ENCODE results near the gene MAP7.

MAP7 gene

GRCh38 chr6:136469154-136469553, 81.1 kb downstream of the MAP7 start:
- H3K9me3 ChIP-seq = no peaks in the 10 kb centered on the region
- H3K4me1 ChIP-seq (ENCODE audit: control insufficient read depth in 1 of 2, insufficient read depth in 1 of 2, low read depth in 1 of 2, low read length in 1 of 2) = peaks cover 24 to 33% of the 10 kb centered on the region in 2 experiments
- H3K27me3 ChIP-seq = no peaks in the 10 kb centered on the region
- no peaks in the 10 kb centered on the region for H3K36me3 ChIP-seq
- no peak overlapping the region for H3K4me3 ChIP-seq (ENCODE audit: low read depth in 1 of 2, low read length in 1 of 2)
- no peak for TF ChIP-seq CTCF (IDR thresholded peaks at IDR 0.05)
- H3K27ac ChIP-seq = no peak overlapping the region

GRCh38 chr6:136468711-136469110, 81.5 kb downstream of the MAP7 start:
- Histone ChIP-seq H3K4me3 (ENCODE audit: low read depth in 1 of 2, low read length in 1 of 2) (no peak overlapping the region), H3K36me3 (no peaks in the 10 kb centered on the region), H3K4me1 (ENCODE audit: control insufficient read depth in 1 of 2, insufficient read depth in 1 of 2, low read depth in 1 of 2, low read length in 1 of 2) (peaks cover 24 to 33% of the 10 kb centered on the region in 2 experiments), H3K9me3 (no peaks in the 10 kb centered on the region), H3K27ac (no peak overlapping the region), H3K27me3 (no peaks in the 10 kb centered on the region)
- no peak for TF ChIP-seq CTCF (IDR thresholded peaks at IDR 0.05)

GRCh38 chr6:136467186-136467585, 83.0 kb downstream of the MAP7 start:
- Histone ChIP-seq H3K4me3 (ENCODE audit: low read depth in 1 of 2, low read length in 1 of 2) (no peak overlapping the region), H3K27me3 (no peaks in the 10 kb centered on the region), H3K36me3 (no peaks in the 10 kb centered on the region), H3K4me1 (ENCODE audit: control insufficient read depth in 1 of 2, insufficient read depth in 1 of 2, low read depth in 1 of 2, low read length in 1 of 2) (peaks cover 21 to 29% of the 10 kb centered on the region in 2 experiments), H3K27ac (no peak overlapping the region), H3K9me3 (no peaks in the 10 kb centered on the region)
- TF ChIP-seq CTCF (IDR thresholded peaks at IDR 0.05) = no peak

DNA sequence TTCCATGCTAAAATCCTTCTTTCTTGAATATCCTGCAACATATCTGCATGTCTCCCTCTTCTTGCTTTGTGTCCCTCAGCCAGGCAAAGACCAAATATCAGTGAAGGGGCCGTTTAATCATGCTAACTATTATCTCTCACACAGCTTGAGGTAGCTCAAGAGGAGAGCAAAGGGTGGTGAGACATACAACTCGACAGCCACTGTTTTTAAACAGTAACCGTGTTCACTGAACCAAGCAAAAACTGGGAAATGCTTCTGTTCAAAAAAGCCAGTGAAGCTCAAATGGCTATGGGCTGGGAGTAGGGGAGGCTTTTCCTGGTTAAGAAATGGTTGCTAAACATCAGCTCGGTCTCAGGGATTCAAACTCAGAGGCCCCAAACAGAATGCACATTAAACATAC, 83.4 kb downstream of the MAP7 start:
- no peaks in the 10 kb centered on the region for H3K36me3 ChIP-seq
- H3K4me3 ChIP-seq (ENCODE audit: low read depth in 1 of 2, low read length in 1 of 2) = no peak overlapping the region
- H3K4me1 ChIP-seq (ENCODE audit: control insufficient read depth in 1 of 2, insufficient read depth in 1 of 2, low read depth in 1 of 2, low read length in 1 of 2) = peaks cover 16 to 25% of the 10 kb centered on the region in 2 experiments
- H3K9me3 ChIP-seq = no peaks in the 10 kb centered on the region
- no peak overlapping the region for H3K27ac ChIP-seq
- no peaks in the 10 kb centered on the region for H3K27me3 ChIP-seq
- no peak for TF ChIP-seq CTCF (IDR thresholded peaks at IDR 0.05)

DNA sequence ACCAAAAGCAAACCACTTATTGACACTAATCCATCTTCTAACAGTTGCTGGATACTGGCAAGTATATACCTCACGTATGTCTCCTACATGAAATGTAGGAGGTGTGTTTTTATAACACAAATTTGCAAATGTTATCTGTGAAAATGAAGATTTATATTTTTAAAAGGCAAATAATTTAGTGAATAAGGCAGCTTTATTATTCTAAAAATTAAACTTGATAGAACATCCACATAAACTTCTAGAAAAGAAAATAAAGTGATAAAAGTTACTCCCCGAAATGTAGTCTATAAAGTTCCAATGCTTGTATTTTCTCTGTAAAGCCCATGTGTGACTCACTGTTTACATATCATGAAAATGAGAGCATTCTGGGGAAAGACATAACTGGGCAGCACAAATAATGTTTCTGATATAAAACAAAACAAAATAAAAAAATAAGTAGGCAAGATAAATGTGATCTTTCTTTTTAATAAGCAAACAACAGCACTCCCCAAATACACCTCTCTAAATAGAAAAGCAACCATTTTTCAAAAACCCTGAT, 84.4 kb downstream of the MAP7 start:
- Histone ChIP-seq H3K4me1 (ENCODE audit: control insufficient read depth in 1 of 2, insufficient read depth in 1 of 2, low read depth in 1 of 2, low read length in 1 of 2) (peaks cover 13 to 20% of the 10 kb centered on the region in 2 experiments), H3K4me3 (ENCODE audit: low read depth in 1 of 2, low read length in 1 of 2) (no peak overlapping the region), H3K27ac (no peak overlapping the region), H3K36me3 (no peaks in the 10 kb centered on the region), H3K27me3 (no peaks in the 10 kb centered on the region), H3K9me3 (no peaks in the 10 kb centered on the region)
- no peak for TF ChIP-seq CTCF (IDR thresholded peaks at IDR 0.05)

DNA sequence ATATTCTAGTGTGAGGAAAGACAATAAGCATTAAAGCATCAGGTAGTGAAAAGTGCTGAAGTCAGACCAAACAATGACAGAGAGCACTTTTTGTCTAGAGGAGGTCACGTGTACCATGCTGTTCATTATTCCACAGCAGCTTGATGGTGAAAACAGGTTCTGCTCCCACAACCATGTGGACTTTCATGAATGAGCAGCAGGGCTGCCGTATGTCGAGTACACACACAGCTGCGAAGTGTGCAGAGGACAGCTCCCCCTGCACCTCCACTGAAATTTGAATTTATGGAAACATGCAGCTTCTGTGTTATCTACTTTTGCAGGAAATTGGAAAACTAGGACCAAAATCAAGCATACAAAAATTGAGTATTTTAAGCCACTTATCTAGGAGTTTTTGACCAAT, 85.3 kb downstream of the MAP7 start:
- H3K4me1 ChIP-seq (ENCODE audit: control insufficient read depth in 1 of 2, insufficient read depth in 1 of 2, low read depth in 1 of 2, low read length in 1 of 2) = peaks cover 6 to 10% of the 10 kb centered on the region in 2 experiments
- H3K4me3 ChIP-seq (ENCODE audit: low read depth in 1 of 2, low read length in 1 of 2) = no peak overlapping the region
- no peak for TF ChIP-seq CTCF (IDR thresholded peaks at IDR 0.05)
- no peak overlapping the region for H3K27ac ChIP-seq
- no peaks in the 10 kb centered on the region for H3K9me3 ChIP-seq
- H3K36me3 ChIP-seq = no peaks in the 10 kb centered on the region
- H3K27me3 ChIP-seq = no peaks in the 10 kb centered on the region
